Activated T-helper 1 cell treated with anti-CD3 and anti-CD28 coated beads, Interleukin-12 subunit alpha, Interleukin-12 subunit beta, Interleukin-2, Interleukin-4 antibody, amounts not matched to agents 30 ng/mL and 10 ng/mL and 1 ng/mL, durations not matched to agents 14 hours and 24 hours and 36 hours (primary cell): ENCODE measurements around the gene PIAS1. TPM values are rescaled to one million over a fixed set of nuclear protein-coding genes. Genes with fewer than 3 reads are reported as not detected.
"Not testable (repeated sequence)": the region's sequence is repeated elsewhere in the genome, so short reads cannot be mapped to it uniquely, and the experiment has no call there.

Experiments used
- DNase-seq: peaks from one replicate; pipeline ENCODE4 v3.0.0; 2021; ENCODE audit warnings: low spot score
- H3K27ac Mint-ChIP-seq: one replicate; pipeline ENCODE4 v1.8.0; 2021; ENCODE audit warnings: mild to moderate bottlenecking, mixed read lengths
- H3K27me3 Mint-ChIP-seq: one replicate; pipeline ENCODE4 v1.8.0; 2022; ENCODE audit warnings: mild to moderate bottlenecking, moderate library complexity, mixed read lengths; ENCODE audit not compliant: insufficient read depth
- H3K36me3 Mint-ChIP-seq: one replicate; pipeline ENCODE4 v1.8.0; 2021; ENCODE audit warnings: low read depth, mixed read lengths
- H3K4me1 Mint-ChIP-seq: one replicate; pipeline ENCODE4 v1.8.0; 2021; ENCODE audit warnings: low read depth, mixed read lengths
- H3K4me3 Mint-ChIP-seq: one replicate; pipeline ENCODE4 v1.8.0; 2021; ENCODE audit warnings: mild to moderate bottlenecking, moderate library complexity, mixed read lengths
- H3K9me3 Mint-ChIP-seq: one replicate; pipeline ENCODE4 v1.8.0; 2021; ENCODE audit warnings: mixed read lengths
- intact Hi-C: fragments of 100-400 bp; cut with micrococcal nuclease; formaldehyde crosslinking; loops from one replicate; pipeline ENCODE4 v1.15.1; 2024
- total RNA-seq: library from RNA; stranded (reverse); gene quantifications from 2 replicates; pipeline ENCODE4 v1.2.3, GENCODE V29; 2022

PIAS1 gene
- total RNA-seq, 1 donor from 2014 or later: 26.8 TPM

GRCh38 chr15:68229386-68230156 lies 175.5 kb downstream of the PIAS1 start, which contains the start of gene CLN6:
Gene CLN6, minus strand, starts transcription at chr15:68229728. Its CDS starts 144 bp downstream, at chr15:68229584.
- Mint-ChIP-seq H3K36me3 (peaks cover 14% of the 10 kb centered on the region), H3K4me3 (peak within 1 kb of the TSS; percentile 94), H3K9me3 (no peaks in the 10 kb centered on the region), H3K27ac (peak within 1 kb of the TSS; percentile 96), H3K4me1 (peaks cover 40% of the 10 kb centered on the region), H3K27me3 (no peaks in the 10 kb centered on the region)
- peak; percentile 73 for DNase-seq
- intact Hi-C loops: loop anchor here (1.0 to 2.0 kb wide), 6 partner anchors 21 to 931 kb away; partner anchors contain the start of genes FEM1B, GLCE, PIAS1 and RNU6-1

GRCh38 chr15:68230157-68231100 lies 176.3 kb downstream of the PIAS1 start:
- Mint-ChIP-seq H3K27me3 (no peaks in the 10 kb centered on the region), H3K4me1 (peaks cover 32% of the 10 kb centered on the region), H3K36me3 (peaks cover 8% of the 10 kb centered on the region), H3K4me3 (peak overlapping the region; percentile 94), H3K27ac (peak overlapping the region; percentile 96), H3K9me3 (no peaks in the 10 kb centered on the region)
- intact Hi-C loops: loop anchor here (2.0 kb wide), 1 partner anchor 22 kb away; no protein-coding TSS in a partner anchor
- no peak for DNase-seq

GRCh38 chr15:68231102-68231818 lies 177.1 kb downstream of the PIAS1 start:
- H3K27me3 Mint-ChIP-seq: no peaks in the 10 kb centered on the region
- DNase-seq: no peak
- peak overlapping the region; percentile 94 for H3K4me3 Mint-ChIP-seq
- peaks cover 8% of the 10 kb centered on the region for H3K36me3 Mint-ChIP-seq
- intact Hi-C loops: loop anchor here (2.0 kb wide), 1 partner anchor 22 kb away; no protein-coding TSS in a partner anchor
- H3K4me1 Mint-ChIP-seq: peaks cover 31% of the 10 kb centered on the region
- H3K9me3 Mint-ChIP-seq: no peaks in the 10 kb centered on the region
- no peak overlapping the region for H3K27ac Mint-ChIP-seq

GRCh38 chr15:68232449-68232848 lies 178.3 kb downstream of the PIAS1 start:
- Mint-ChIP-seq H3K27ac (no peak overlapping the region), H3K36me3 (peaks cover 8% of the 10 kb centered on the region)
- intact Hi-C loops: no loop called here

GRCh38 chr15:68232937-68233336 lies 178.8 kb downstream of the PIAS1 start:
- intact Hi-C loops: no loop called here
- Mint-ChIP-seq H3K9me3 (no peaks in the 10 kb centered on the region), H3K4me3 (no peak overlapping the region), H3K27ac (no peak overlapping the region), H3K27me3 (no peaks in the 10 kb centered on the region), H3K4me1 (peaks cover 22% of the 10 kb centered on the region), H3K36me3 (peaks cover 8% of the 10 kb centered on the region)
- DNase-seq: no peak

More at GRCh38 chr15:68232449-68232848, 178.3 kb downstream of the PIAS1 start:
- no peaks in the 10 kb centered on the region for H3K27me3 Mint-ChIP-seq
- H3K4me1 Mint-ChIP-seq: peaks cover 27% of the 10 kb centered on the region
- no peak for DNase-seq
- H3K9me3 Mint-ChIP-seq: no peaks in the 10 kb centered on the region
- H3K4me3 Mint-ChIP-seq: no peak overlapping the region

GRCh38 chr15:68234060-68234459 lies 179.9 kb downstream of the PIAS1 start:
- Mint-ChIP-seq H3K27me3 (peaks cover 5% of the 10 kb centered on the region), H3K4me1 (peaks cover 13% of the 10 kb centered on the region), H3K4me3 (no peak overlapping the region), H3K27ac (no peak overlapping the region), H3K36me3 (no peaks in the 10 kb centered on the region), H3K9me3 (no peaks in the 10 kb centered on the region)
- intact Hi-C loops: no loop called here
- no peak for DNase-seq

GRCh38 chr15:68234520-68234919 lies 180.4 kb downstream of the PIAS1 start:
- H3K4me3 Mint-ChIP-seq, H3K36me3 Mint-ChIP-seq, H3K27me3 Mint-ChIP-seq, intact Hi-C loops, H3K27ac Mint-ChIP-seq, H3K9me3 Mint-ChIP-seq, DNase-seq: not testable (repeated sequence)
- peaks cover 13% of the 10 kb centered on the region for H3K4me1 Mint-ChIP-seq

- intact Hi-C loops: no loop called here
- Mint-ChIP-seq H3K27me3 (peaks cover 5% of the 10 kb centered on the region), H3K27ac (no peak overlapping the region), H3K9me3 (no peaks in the 10 kb centered on the region), H3K4me3 (no peak overlapping the region), H3K36me3 (no peaks in the 10 kb centered on the region), H3K4me1 (peaks cover 10% of the 10 kb centered on the region)
- no peak for DNase-seq
Measured at GRCh38 chr15:68235022-68235421, 180.9 kb downstream of the PIAS1 start.

GRCh38 chr15:68239025-68239424 lies 184.9 kb downstream of the PIAS1 start:
- no peak overlapping the region for H3K4me3 Mint-ChIP-seq
- H3K36me3 Mint-ChIP-seq: no peaks in the 10 kb centered on the region
- H3K4me1 Mint-ChIP-seq: no peaks in the 10 kb centered on the region
- DNase-seq: no peak
- H3K27me3 Mint-ChIP-seq: peaks cover 7% of the 10 kb centered on the region
- no peak overlapping the region for H3K27ac Mint-ChIP-seq
- intact Hi-C loops: no loop called here
- H3K9me3 Mint-ChIP-seq: peaks cover 4% of the 10 kb centered on the region

GRCh38 chr15:68241088-68241935 lies 187.2 kb downstream of the PIAS1 start:
- no peaks in the 10 kb centered on the region for H3K4me1 Mint-ChIP-seq
- no peak overlapping the region for H3K27ac Mint-ChIP-seq
- no peaks in the 10 kb centered on the region for H3K36me3 Mint-ChIP-seq
- DNase-seq: no peak
- H3K9me3 Mint-ChIP-seq: peaks cover 4% of the 10 kb centered on the region
- H3K27me3 Mint-ChIP-seq: peaks cover 10% of the 10 kb centered on the region
- no peak overlapping the region for H3K4me3 Mint-ChIP-seq
- intact Hi-C loops: no loop called here
